Dendritic cell treated with granulocyte-macrophage colony-stimulating factor and Interleukin-4, amounts not matched to agents 40 ng/mL and 50 ng/mL, for 4 days (primary cell): Measurements from ENCODE around the gene AMT.

ENCODE experiments used
- H3K27ac Mint-ChIP-seq: one replicate; pipeline ENCODE4 v1.8.0; 2022; ENCODE audit warnings: mild to moderate bottlenecking, mixed read lengths
- H3K27me3 Mint-ChIP-seq: one replicate; pipeline ENCODE4 v1.8.0; 2022; ENCODE audit warnings: mild to moderate bottlenecking, mixed read lengths
- H3K36me3 Mint-ChIP-seq: one replicate; pipeline ENCODE4 v1.8.0; 2022; ENCODE audit warnings: low read depth, mixed read lengths
- H3K4me1 Mint-ChIP-seq: one replicate; pipeline ENCODE4 v1.8.0; 2022; ENCODE audit warnings: low read depth, mixed read lengths
- H3K4me3 Mint-ChIP-seq: one replicate; pipeline ENCODE4 v1.8.0; 2022; ENCODE audit warnings: mild to moderate bottlenecking, moderate library complexity, mixed read lengths
- H3K9me3 Mint-ChIP-seq: one replicate; pipeline ENCODE4 v1.8.0; 2022; ENCODE audit warnings: mixed read lengths
- intact Hi-C: fragments of 100-400 bp; cut with micrococcal nuclease; formaldehyde crosslinking; loops from one replicate; pipeline ENCODE4 v1.15.0; 2022

The AMT gene

DNA sequence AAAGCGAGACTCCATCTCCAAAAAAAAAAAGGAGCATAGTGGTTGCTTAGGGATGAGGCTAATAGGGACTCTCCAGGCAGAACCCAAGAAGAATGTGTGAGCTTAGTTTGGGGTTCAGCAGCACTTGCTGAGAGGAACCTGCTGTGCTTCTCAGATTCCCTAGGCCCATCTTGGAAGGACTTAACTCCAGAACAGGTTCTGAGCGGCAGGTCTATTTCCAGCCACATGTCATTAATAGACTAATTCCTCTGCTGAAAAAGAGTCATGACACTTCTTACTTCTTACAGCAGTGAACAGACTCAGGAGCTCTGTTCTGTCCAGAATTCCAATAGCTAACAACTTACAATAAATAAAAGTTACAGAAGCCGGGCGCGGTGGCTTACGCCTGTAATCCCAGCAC lies 33.0 kb downstream of the AMT start:
- Mint-ChIP-seq H3K27me3 (no peaks in the 10 kb centered on the region), H3K27ac (no peak overlapping the region), H3K9me3 (no peaks in the 10 kb centered on the region), H3K4me3 (no peak overlapping the region), H3K36me3 (peaks cover 47% of the 10 kb centered on the region), H3K4me1 (peaks cover 59% of the 10 kb centered on the region)
- intact Hi-C loops = no loop called here

DNA sequence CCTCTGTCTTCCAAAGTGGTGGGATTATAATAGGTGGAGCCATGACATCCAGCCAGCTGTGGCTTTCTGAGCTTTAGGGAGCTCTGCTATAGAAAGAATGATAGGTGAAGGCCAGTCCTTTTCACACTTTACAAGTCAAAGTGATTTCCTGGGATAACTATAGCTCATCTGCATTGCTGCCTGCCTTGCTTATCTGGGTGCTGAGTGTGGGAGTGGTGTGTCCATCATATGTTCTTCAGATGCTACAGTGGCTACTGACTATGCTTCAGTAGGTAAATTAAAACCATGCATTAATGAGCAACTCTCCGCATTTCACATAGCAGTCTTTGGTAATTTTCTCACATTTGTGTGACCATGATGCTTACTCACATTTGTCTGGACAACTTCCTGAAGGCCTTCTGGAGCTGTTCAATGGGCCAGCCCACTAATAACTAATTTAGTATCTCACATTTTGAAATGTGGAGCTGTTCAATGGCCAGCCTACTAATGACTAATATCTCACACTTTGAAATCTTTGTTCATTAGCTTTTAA lies 33.9 kb downstream of the AMT start:
- peaks cover 42% of the 10 kb centered on the region for H3K36me3 Mint-ChIP-seq
- no peak overlapping the region for H3K4me3 Mint-ChIP-seq
- H3K27ac Mint-ChIP-seq = no peak overlapping the region
- peaks cover 59% of the 10 kb centered on the region for H3K4me1 Mint-ChIP-seq
- no peaks in the 10 kb centered on the region for H3K27me3 Mint-ChIP-seq
- H3K9me3 Mint-ChIP-seq = no peaks in the 10 kb centered on the region
- intact Hi-C loops = no loop called here

DNA sequence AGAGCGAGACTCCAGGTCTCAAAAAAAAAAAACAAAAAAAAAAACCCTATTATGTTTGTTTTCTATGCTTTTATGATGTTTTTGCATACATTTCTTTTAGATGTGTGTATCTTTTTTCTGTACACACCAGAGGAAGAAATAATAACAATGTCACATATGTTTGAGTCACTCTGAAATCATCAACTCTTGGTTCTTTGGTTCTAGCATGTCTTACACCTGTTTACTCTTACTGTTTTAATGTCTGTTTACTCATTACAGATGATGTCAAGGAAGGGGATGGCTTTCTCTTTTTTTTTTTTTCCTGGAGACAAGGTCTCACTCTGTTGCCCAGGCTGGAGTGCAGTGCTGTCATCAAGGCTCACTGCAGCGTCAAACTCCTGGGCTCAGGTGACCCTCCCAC lies 34.6 kb downstream of the AMT start:
- H3K27me3 Mint-ChIP-seq = no peaks in the 10 kb centered on the region
- H3K4me1 Mint-ChIP-seq = peaks cover 55% of the 10 kb centered on the region
- no peak overlapping the region for H3K4me3 Mint-ChIP-seq
- intact Hi-C loops = no loop called here
- H3K27ac Mint-ChIP-seq = peak overlapping the region; percentile 63
- peaks cover 42% of the 10 kb centered on the region for H3K36me3 Mint-ChIP-seq
- H3K9me3 Mint-ChIP-seq = no peaks in the 10 kb centered on the region

DNA sequence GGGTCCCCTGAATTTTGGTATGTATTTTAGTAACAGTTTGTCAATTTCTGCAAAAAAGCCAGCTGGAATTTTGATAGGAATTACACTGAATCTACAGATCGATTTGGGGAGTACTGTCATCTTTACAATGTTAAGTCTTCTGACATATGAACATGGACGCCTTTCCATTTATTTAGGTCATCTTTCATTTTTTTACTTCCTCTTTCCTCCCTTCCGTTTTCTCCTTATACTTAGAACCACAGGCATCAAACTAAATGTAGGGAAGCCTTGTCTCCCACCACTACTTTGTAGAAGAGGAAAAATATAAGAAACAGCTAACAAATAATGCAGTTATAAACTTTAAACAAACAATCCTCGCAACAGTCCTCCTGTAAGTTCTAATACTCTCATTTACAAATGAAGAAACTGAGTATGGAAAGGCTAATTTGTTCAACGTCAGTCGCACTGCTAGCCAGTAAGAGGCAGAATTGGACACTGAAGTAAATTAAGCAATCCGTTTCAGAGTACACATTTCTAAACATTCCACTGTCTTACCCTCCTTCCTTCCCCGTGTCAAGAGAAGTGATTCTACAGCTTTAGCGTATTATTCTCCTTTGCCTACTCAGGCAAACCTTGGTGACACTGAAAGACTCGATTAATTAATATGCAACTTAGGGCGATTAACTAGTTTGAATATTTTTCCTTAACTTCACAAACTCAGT lies 36.1 kb downstream of the AMT start:
- Mint-ChIP-seq H3K36me3 (peaks cover 36% of the 10 kb centered on the region), H3K27me3 (no peaks in the 10 kb centered on the region), H3K27ac (peak overlapping the region; percentile 63), H3K4me1 (peaks cover 54% of the 10 kb centered on the region), H3K4me3 (peak overlapping the region; percentile 23), H3K9me3 (no peaks in the 10 kb centered on the region)
- intact Hi-C loops = no loop called here

DNA sequence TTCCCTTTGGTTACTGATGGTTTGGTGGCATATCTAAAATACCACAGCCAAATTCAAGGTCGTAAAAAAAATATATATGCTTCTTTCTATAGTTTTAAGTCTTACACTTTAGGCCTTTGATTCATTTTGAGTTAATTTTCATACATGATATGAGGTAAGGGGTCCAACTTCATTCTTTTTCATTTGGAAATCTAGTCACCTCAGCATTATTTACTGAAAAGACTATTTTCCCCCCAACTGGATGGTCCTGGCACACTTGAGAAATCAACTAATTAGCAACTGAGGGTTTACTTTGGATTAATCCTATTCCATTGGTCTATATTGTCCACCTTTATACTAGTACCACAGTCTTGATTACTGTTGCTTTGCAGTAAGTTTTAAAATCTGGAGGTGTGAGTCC lies 36.7 kb downstream of the AMT start:
- H3K9me3 Mint-ChIP-seq = no peaks in the 10 kb centered on the region
- H3K27ac Mint-ChIP-seq = peak overlapping the region; percentile 63
- no peaks in the 10 kb centered on the region for H3K27me3 Mint-ChIP-seq
- no peak overlapping the region for H3K4me3 Mint-ChIP-seq
- intact Hi-C loops = no loop called here
- H3K4me1 Mint-ChIP-seq = peaks cover 54% of the 10 kb centered on the region
- H3K36me3 Mint-ChIP-seq = peaks cover 36% of the 10 kb centered on the region

DNA sequence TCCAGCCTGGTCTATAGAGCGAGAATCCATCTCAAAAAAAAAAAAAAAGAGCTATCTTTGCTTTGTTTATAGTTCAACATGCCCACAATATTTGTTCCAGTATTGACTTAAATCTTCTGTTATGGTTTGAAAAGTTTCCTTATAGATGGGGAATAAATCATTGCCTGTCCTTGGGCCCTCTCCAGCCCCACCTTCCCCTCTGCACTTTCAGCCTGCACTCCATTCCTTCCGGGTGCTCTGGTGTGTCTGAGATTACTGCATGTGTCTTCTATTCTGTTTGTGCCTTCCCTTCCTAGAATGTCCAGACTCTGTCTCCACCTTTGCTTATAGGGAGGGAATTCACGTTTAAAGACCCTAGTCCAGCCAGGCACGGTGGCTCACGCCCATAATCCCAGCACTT lies 38.9 kb downstream of the AMT start:
- Mint-ChIP-seq H3K36me3 (peaks cover 30% of the 10 kb centered on the region), H3K9me3 (no peaks in the 10 kb centered on the region), H3K4me1 (peaks cover 63% of the 10 kb centered on the region), H3K4me3 (no peak overlapping the region), H3K27me3 (no peaks in the 10 kb centered on the region), H3K27ac (peak overlapping the region; percentile 7)
- intact Hi-C loops = no loop called here

DNA sequence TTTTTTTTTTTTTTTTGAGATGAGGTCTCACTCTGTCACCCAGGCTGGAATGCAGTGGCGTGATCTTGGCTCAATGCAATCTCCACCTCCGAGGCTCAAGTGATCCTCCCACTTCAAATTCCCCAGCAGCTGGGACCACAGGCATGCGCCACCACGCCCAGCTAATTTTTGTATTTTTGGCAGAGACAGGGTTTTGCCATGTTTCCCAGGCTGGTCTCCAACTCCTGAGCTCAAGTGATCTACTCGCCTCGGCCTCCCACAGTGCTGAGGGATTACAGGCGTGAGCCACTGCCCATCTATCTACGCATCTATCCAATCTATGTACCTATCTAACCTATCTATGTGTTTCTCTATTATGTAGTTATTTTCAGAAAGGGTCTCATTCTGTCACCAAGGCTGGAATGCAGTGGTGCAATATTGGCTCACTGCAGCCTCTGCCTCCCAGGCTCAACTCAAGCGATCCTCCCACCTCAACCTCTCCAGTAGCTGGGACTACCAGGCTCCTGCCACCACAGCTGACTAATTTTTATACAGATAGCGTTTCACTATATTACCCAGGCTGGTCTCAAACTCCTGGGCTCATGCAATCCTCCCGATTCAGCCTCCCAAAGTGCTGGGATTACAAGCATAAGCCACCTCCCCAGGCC lies 43.9 kb downstream of the AMT start:
- Mint-ChIP-seq H3K27ac (no peak overlapping the region), H3K27me3 (no peaks in the 10 kb centered on the region), H3K4me3 (no peak overlapping the region), H3K4me1 (peaks cover 66% of the 10 kb centered on the region), H3K36me3 (peaks cover 48% of the 10 kb centered on the region), H3K9me3 (no peaks in the 10 kb centered on the region)
- intact Hi-C loops = loop anchor here (10.0 kb wide), 1 partner anchor 64 kb away; no protein-coding TSS in a partner anchor

DNA sequence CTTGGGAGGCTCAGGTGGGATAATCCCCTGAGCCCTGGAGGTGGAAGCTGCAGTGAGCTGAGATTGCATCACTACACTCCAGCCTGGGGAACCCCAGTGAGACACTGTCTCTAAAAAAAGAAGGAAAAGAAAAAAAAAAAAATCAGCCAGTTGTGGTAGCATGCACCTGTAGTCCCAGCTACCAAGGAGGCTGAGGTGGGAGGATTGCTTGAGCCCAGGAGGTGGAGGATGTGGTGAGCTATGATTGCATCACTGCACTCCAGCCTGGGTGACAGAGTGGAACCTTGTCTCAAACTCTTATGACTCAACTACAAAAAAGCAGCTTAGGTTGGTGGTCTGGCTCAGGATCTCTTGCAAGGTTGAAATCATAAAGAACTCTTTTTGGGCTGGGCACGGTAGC lies 44.8 kb downstream of the AMT start:
- intact Hi-C loops = loop anchor here (10.0 kb wide), 1 partner anchor 63 kb away; no protein-coding TSS in a partner anchor
- Mint-ChIP-seq H3K27me3 (no peaks in the 10 kb centered on the region), H3K9me3 (no peaks in the 10 kb centered on the region), H3K4me1 (peaks cover 69% of the 10 kb centered on the region), H3K4me3 (no peak overlapping the region), H3K36me3 (peaks cover 48% of the 10 kb centered on the region), H3K27ac (no peak overlapping the region)

DNA sequence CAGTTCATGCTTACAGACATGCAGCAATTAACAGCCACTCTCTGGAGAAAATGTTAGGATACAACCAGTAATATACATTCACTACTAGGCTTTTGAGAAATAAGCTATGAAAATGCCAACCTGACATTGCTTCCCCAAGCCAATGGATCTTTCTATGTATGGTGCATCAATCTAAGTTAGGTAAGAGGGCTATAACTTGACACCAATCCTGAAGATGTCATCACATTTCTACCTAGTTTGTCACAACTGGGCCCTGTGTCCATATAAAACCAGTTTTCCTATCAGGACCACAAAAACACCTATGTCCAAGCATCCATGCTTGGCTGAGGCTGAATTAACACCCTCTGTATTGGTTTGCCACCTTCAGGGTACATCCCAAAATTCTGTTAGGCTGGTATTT lies 50.3 kb downstream of the AMT start:
- Mint-ChIP-seq H3K27me3 (no peaks in the 10 kb centered on the region), H3K27ac (no peak overlapping the region), H3K36me3 (peaks cover 94% of the 10 kb centered on the region), H3K4me1 (peaks cover 42% of the 10 kb centered on the region), H3K4me3 (no peak overlapping the region), H3K9me3 (no peaks in the 10 kb centered on the region)
- intact Hi-C loops = loop anchor here (5.0 to 10.0 kb wide), 2 partner anchors 35 to 57 kb away; no protein-coding TSS in a partner anchor

DNA sequence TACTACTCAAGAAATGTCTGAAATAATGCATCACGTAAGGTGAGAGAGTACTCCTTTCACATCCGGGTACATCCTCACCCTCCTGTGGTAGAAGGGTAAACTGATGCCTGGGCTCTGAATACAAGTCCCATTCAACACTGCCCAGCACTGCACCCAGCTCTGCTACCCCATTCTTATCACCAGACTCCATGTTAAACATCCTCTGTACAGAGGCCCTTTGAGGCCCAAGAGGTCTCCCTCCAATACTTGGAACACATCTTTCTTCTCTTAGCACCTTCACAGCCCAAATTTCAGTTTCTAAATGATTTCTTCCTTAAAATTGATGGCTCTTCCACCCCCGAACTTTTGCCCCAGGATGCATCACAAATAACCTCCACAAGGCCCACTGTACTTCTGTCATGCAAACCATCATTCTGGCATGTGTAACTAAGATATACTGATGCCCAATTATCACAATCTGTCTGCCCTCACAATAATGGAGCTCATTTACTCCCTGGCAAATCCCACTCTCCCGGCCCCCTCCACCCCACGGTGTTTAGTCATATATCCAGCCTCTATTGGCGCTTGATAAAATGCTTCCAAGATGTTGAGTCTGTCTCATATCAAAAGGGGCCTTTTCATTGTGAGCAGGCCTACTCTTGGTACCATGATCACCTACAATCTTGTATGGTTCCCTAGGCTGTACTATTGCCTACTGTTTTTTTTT lies 51.5 kb downstream of the AMT start:
- Mint-ChIP-seq H3K9me3 (no peaks in the 10 kb centered on the region), H3K36me3 (peaks cover 98% of the 10 kb centered on the region), H3K27me3 (no peaks in the 10 kb centered on the region), H3K4me3 (no peak overlapping the region), H3K4me1 (peaks cover 31% of the 10 kb centered on the region), H3K27ac (no peak overlapping the region)
- intact Hi-C loops = loop anchor here (5.0 to 10.0 kb wide), 2 partner anchors 33 to 56 kb away; no protein-coding TSS in a partner anchor
